ENCODE measurements around the gene SLC17A3.

The SLC17A3 gene

GRCh38 chr6:25842526-25842925 lies 31.5 kb downstream of the SLC17A3 start:
- no peaks in the 10 kb centered on the region for H3K4me1 Mint-ChIP-seq
- H3K27me3 Mint-ChIP-seq = peaks cover 6% of the 10 kb centered on the region
- DNase-seq = no peak
- H3K4me3 Mint-ChIP-seq = no peak overlapping the region
- H3K27ac Mint-ChIP-seq = no peak overlapping the region
- CTCF ChIA-PET = interaction anchor here (1.3 kb wide), 1 partner anchor 54 kb away, joined by 4 read pairs; no protein-coding TSS in a partner anchor
- no peaks in the 10 kb centered on the region for H3K36me3 Mint-ChIP-seq
- no peaks in the 10 kb centered on the region for H3K9me3 Mint-ChIP-seq

GRCh38 chr6:25835442-25836283 lies 38.4 kb downstream of the SLC17A3 start:
- H3K27ac Mint-ChIP-seq = no peak overlapping the region
- peaks cover 3% of the 10 kb centered on the region for H3K27me3 Mint-ChIP-seq
- CTCF ChIA-PET = interaction anchor here (1.3 kb wide), 1 partner anchor 47 kb away, joined by 3 read pairs; no protein-coding TSS in a partner anchor
- no peaks in the 10 kb centered on the region for H3K9me3 Mint-ChIP-seq
- no peaks in the 10 kb centered on the region for H3K36me3 Mint-ChIP-seq
- no peak for DNase-seq
- no peaks in the 10 kb centered on the region for H3K4me1 Mint-ChIP-seq
- H3K4me3 Mint-ChIP-seq = no peak overlapping the region

- no peaks in the 10 kb centered on the region for H3K9me3 Mint-ChIP-seq
- H3K27ac Mint-ChIP-seq = no peak overlapping the region
- H3K36me3 Mint-ChIP-seq = no peaks in the 10 kb centered on the region
- H3K4me3 Mint-ChIP-seq = no peak overlapping the region
- peaks cover 3% of the 10 kb centered on the region for H3K27me3 Mint-ChIP-seq
- CTCF ChIA-PET = interaction anchor here (1.3 kb wide), 1 partner anchor 46 kb away, joined by 3 read pairs; no protein-coding TSS in a partner anchor
- DNase-seq = no peak
- no peaks in the 10 kb centered on the region for H3K4me1 Mint-ChIP-seq
Measured at GRCh38 chr6:25834950-25835349, 39.1 kb downstream of the SLC17A3 start.

DNA sequence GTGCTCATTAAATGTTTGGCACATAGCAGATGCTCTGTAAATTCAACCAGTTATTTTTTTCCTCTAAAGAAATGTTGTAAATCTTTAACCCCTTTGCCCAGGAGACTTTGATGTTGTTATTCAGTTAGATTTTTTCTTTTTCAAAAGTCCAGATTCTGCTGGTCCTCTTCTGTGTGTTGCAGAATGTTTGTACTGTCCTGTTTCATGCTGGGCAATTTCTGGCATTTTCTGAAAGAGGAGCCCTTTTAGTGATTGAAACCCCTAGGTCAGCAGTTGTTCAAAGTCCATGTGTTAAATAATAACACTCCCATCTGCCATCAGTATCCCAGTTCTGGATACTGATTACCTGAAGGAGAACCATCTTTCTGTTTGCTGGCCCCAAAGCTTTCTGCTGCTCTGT lies 40.9 kb downstream of the SLC17A3 start:
- no peaks in the 10 kb centered on the region for H3K9me3 Mint-ChIP-seq
- no peak overlapping the region for H3K27ac Mint-ChIP-seq
- peaks cover 3% of the 10 kb centered on the region for H3K27me3 Mint-ChIP-seq

GRCh38 chr6:25832670-25833069 lies 41.4 kb downstream of the SLC17A3 start:
- Mint-ChIP-seq H3K9me3 (no peaks in the 10 kb centered on the region), H3K4me3 (no peak overlapping the region), H3K36me3 (no peaks in the 10 kb centered on the region), H3K4me1 (no peaks in the 10 kb centered on the region), H3K27me3 (peaks cover 7% of the 10 kb centered on the region), H3K27ac (no peak overlapping the region)
- CTCF ChIA-PET = no interaction called here
- no peak for DNase-seq

More for the DNA sequence above, 40.9 kb downstream of the SLC17A3 start:
- DNase-seq = no peak
- CTCF ChIA-PET = no interaction called here
- no peaks in the 10 kb centered on the region for H3K36me3 Mint-ChIP-seq
- H3K4me1 Mint-ChIP-seq = no peaks in the 10 kb centered on the region
- no peak overlapping the region for H3K4me3 Mint-ChIP-seq

DNA sequence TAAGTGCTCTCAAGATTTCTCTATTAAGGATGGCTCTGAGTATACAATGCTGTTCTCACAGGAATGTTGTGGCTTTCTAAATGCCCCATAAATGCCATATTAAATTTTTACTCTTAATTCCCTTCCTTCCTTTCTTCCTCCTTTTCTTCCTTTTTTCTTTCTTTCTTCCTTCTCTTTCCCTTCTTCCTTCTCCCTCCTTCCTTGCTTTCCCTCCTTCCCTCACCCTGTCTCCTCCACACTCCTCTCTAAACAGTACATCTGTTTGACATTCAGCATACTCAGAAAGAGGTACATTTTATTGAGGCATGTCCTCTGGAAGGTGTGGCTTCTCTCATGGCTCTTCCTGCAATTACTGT lies 41.8 kb downstream of the SLC17A3 start:
- Mint-ChIP-seq H3K36me3 (no peaks in the 10 kb centered on the region), H3K27me3 (peaks cover 8% of the 10 kb centered on the region), H3K27ac (no peak overlapping the region), H3K4me1 (no peaks in the 10 kb centered on the region), H3K9me3 (no peaks in the 10 kb centered on the region), H3K4me3 (no peak overlapping the region)
- CTCF ChIA-PET = no interaction called here
- DNase-seq = no peak

DNA sequence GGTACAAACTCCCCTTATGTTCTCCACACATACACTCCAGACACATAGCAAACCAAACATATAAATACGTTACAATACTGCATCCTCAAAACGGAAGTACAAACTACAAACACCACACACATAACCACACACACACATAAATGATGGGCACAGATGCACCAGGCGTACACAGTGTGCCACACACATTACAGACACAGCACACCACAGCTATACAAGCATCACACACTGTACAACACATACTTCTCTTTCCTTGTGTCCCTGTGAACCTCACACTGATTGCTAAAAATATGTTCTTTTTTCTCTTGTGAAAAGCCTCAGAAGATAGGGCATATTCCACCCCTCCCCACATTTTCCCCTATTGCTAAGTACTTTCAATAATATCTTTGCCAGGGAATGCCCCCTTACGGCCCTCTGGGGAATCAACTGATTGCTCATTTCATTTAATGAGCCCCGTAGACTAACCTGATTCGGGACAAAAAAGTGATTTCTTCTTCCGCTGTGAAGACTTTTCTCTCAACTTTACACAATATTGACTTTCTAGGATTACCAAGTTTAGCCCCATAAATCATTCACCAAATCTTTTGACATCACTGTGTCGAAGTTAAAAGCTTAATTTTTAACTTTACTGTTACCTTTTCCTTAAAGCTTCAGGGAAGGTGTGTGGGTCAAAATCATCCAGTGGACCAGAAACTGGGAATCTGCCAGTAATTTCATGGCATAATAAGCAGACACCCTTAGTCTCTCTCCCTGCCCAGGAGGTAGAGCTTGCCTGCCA lies 42.3 kb downstream of the SLC17A3 start, which contains the start of gene SLC17A1:
TSS of gene SLC17A1 (minus strand) at position 521 of the 775 bp plus-strand sequence. CDS start 1,495 bp downstream, outside the sequence.
- Mint-ChIP-seq H3K36me3 (no peaks in the 10 kb centered on the region), H3K4me3 (no peak within 1 kb of the TSS), H3K9me3 (no peaks in the 10 kb centered on the region), H3K27ac (no peak within 1 kb of the TSS), H3K27me3 (peaks cover 8% of the 10 kb centered on the region), H3K4me1 (no peaks in the 10 kb centered on the region)
- CTCF ChIA-PET = no interaction called here
- no peak for DNase-seq

DNA sequence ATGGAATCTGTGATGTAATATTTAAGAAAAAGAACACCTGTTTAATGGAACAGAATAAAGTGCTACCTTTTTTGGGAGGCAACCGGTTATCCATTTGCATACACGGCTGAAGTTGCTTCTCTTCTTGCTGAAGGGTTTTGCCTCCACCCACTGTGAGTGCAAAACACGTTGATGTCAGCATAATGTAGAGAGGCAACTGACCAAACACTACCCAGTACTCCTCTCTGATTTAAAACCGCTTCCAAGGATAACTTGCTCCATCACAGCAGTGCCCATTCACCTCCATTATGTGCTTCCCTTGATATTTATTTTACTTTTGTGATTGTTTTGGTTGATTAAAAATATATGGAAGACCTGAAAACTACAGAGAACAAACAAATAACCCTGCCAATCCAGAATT lies 43.6 kb downstream of the SLC17A3 start:
- H3K36me3 Mint-ChIP-seq = no peaks in the 10 kb centered on the region
- H3K27me3 Mint-ChIP-seq = peaks cover 8% of the 10 kb centered on the region
- H3K4me1 Mint-ChIP-seq = no peaks in the 10 kb centered on the region
- H3K9me3 Mint-ChIP-seq = no peaks in the 10 kb centered on the region
- no peak overlapping the region for H3K27ac Mint-ChIP-seq
- CTCF ChIA-PET = no interaction called here
- no peak overlapping the region for H3K4me3 Mint-ChIP-seq
- DNase-seq = no peak

DNA sequence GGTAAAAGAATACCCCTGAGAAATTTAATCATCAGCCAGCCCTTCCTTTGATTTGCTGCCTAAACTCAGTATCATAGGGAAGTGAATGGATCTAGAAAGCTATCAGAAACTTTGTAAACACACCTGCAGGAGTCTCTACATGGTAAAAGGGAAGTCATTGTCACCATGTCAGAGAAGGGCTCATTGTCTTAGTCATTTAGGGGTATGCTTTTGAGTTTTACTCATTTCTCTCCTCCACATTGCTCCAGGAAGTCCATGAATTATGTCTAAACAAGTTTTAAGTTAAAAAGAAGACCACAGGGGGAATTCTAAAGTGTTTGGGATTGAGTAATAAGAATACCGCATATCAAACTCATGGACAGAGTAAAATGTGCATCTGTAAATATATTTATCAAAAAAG lies 44.7 kb downstream of the SLC17A3 start:
- Mint-ChIP-seq H3K27me3 (peaks cover 8% of the 10 kb centered on the region), H3K36me3 (no peaks in the 10 kb centered on the region), H3K4me3 (no peak overlapping the region), H3K27ac (no peak overlapping the region), H3K9me3 (no peaks in the 10 kb centered on the region), H3K4me1 (no peaks in the 10 kb centered on the region)
- no peak for DNase-seq
- CTCF ChIA-PET = no interaction called here

GRCh38 chr6:25821341-25821740 lies 52.7 kb downstream of the SLC17A3 start:
- H3K9me3 Mint-ChIP-seq = no peaks in the 10 kb centered on the region
- no peaks in the 10 kb centered on the region for H3K36me3 Mint-ChIP-seq
- H3K4me3 Mint-ChIP-seq = no peak overlapping the region
- CTCF ChIA-PET = no interaction called here
- DNase-seq = no peak
- H3K4me1 Mint-ChIP-seq = peaks cover 5% of the 10 kb centered on the region
- no peak overlapping the region for H3K27ac Mint-ChIP-seq
- H3K27me3 Mint-ChIP-seq = no peaks in the 10 kb centered on the region

- Mint-ChIP-seq H3K4me1 (peaks cover 1% of the 10 kb centered on the region), H3K9me3 (no peaks in the 10 kb centered on the region), H3K36me3 (no peaks in the 10 kb centered on the region), H3K4me3 (no peak overlapping the region), H3K27ac (no peak overlapping the region), H3K27me3 (no peaks in the 10 kb centered on the region)
- CTCF ChIA-PET = no interaction called here
- no peak for DNase-seq
Measured at GRCh38 chr6:25816252-25816651, 57.8 kb downstream of the SLC17A3 start.

DNA sequence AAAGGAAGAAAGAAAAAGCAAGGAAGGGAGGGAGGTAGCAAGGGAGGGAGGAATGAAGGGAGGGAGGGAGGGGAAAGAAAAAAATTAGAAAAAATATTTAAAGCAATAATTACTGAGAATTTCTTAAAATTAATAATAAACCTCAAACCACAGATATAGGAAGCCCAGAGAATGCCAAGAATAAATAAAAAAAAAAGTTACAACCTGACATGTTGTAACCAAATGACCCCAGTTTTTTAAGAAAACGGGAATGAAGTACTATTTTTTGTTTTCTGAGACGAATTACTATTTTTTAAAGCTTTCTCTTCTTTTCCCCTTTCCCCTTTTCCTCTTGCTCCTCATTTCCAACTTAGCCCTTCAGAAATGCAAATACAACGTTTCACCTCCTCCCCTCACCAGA lies 58.8 kb downstream of the SLC17A3 start:
- H3K4me1 Mint-ChIP-seq = no peaks in the 10 kb centered on the region
- no peak overlapping the region for H3K4me3 Mint-ChIP-seq
- no peak overlapping the region for H3K27ac Mint-ChIP-seq
- no peak for DNase-seq
- H3K36me3 Mint-ChIP-seq = no peaks in the 10 kb centered on the region
- H3K27me3 Mint-ChIP-seq = peaks cover under 1% of the 10 kb centered on the region
- CTCF ChIA-PET = no interaction called here
- no peaks in the 10 kb centered on the region for H3K9me3 Mint-ChIP-seq

DNA sequence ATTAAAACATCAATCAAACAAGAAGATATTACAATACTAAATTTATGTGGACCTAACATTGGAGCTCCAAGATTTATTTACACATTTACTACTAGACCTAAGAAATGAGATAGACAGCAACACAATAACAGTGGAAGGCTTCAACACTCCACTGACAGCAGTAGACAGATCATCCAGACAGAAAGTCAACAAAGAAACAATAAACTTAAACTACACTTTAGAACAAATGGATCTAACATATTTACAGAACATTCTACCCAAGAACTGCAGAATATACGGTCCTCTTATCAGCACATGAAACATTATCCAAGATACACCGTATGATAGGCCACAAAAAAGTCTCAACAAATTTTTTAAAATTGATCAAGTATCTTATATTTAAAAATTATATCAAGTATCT lies 69.2 kb downstream of the SLC17A3 start:
- no peak overlapping the region for H3K27ac Mint-ChIP-seq
- H3K4me1 Mint-ChIP-seq = peaks cover 10% of the 10 kb centered on the region
- no peak overlapping the region for H3K4me3 Mint-ChIP-seq
- DNase-seq = no peak
- peaks cover 10% of the 10 kb centered on the region for H3K27me3 Mint-ChIP-seq
- no peaks in the 10 kb centered on the region for H3K9me3 Mint-ChIP-seq
- no peaks in the 10 kb centered on the region for H3K36me3 Mint-ChIP-seq
- CTCF ChIA-PET = interaction anchor here (1.5 kb wide), 1 partner anchor 17 kb away, joined by 4 read pairs; no protein-coding TSS in a partner anchor

- CTCF ChIA-PET = no interaction called here
- H3K4me3 Mint-ChIP-seq = no peak overlapping the region
Measured at GRCh38 chr6:25801436-25801835, 72.6 kb downstream of the SLC17A3 start.

More at GRCh38 chr6:25801436-25801835, 72.6 kb downstream of the SLC17A3 start:
- H3K27ac Mint-ChIP-seq = no peak overlapping the region
- peaks cover 10% of the 10 kb centered on the region for H3K4me1 Mint-ChIP-seq
- no peak for DNase-seq
- H3K27me3 Mint-ChIP-seq = peaks cover 15% of the 10 kb centered on the region
- no peaks in the 10 kb centered on the region for H3K9me3 Mint-ChIP-seq
- H3K36me3 Mint-ChIP-seq = no peaks in the 10 kb centered on the region

Measured in activated naive CD4-positive, alpha-beta T cell treated with anti-CD3 and anti-CD28 coated beads, Interleukin-2, amount 10 ng/mL, durations not matched to agents 7 days and 5 days (primary cell).